Stimulated activated CD4-positive, alpha-beta T cell treated with anti-CD3 and anti-CD28 coated beads, TNF-alpha, amount 100 ng/mL, for 1 hour (primary cell): ENCODE results near the gene LMF1.

Source experiments
- DNase-seq, 3 donors: peaks; one replicate each; pipeline ENCODE4 v3.0.0-alpha.2; 2020; ENCODE audit warnings: low read depth in 3 of 3, low spot score in 1 of 3

The LMF1 gene

GRCh38 chr16:817001-817906 lies 153.5 kb downstream of the LMF1 start:
- DNase-seq = no peak

GRCh38 chr16:815861-816260 lies 154.9 kb downstream of the LMF1 start:
- DNase-seq = no peak

GRCh38 chr16:814974-815373 lies 155.8 kb downstream of the LMF1 start:
- no peak for DNase-seq

- DNase-seq = no peak
These were observed 156.8 kb downstream of the LMF1 start for GRCh38 chr16:813916-814412.

GRCh38 chr16:813204-813915 lies 157.4 kb downstream of the LMF1 start:
- peak in 2 of 3 donors; percentile 23 to 52 for DNase-seq

- no peak for DNase-seq
These were observed 162.7 kb downstream of the LMF1 start for GRCh38 chr16:808085-808386.

- DNase-seq = peak; percentile 43 to 69 (median 58)
These were observed 163.3 kb downstream of the LMF1 start for GRCh38 chr16:807347-808084.

GRCh38 chr16:805474-805873 lies 165.3 kb downstream of the LMF1 start:
- DNase-seq = no peak

- DNase-seq = no peak
These were observed 166.4 kb downstream of the LMF1 start for GRCh38 chr16:804193-805048.

- DNase-seq = no peak
These were observed 167.1 kb downstream of the LMF1 start for GRCh38 chr16:803754-804080.
